NCI-H1436 treated with DMSO at 0.1 percent for 48 hours (cell line): ENCODE data around the gene SUSD4.
"Not testable (repeated sequence)": the region's sequence is repeated elsewhere in the genome, so short reads cannot be mapped to it uniquely, and the experiment has no call there.

Source experiments
- DNase-seq: peaks from one replicate; lab custom pipeline; 2025; lab: John Stamatoyannopoulos, UW

The SUSD4 gene

GRCh38 chr1:223363856-223364684, at the start of gene SUSD4:
Gene SUSD4, minus strand, starts transcription at chr1:223364176. Its CDS starts 751 bp downstream, at chr1:223363425.
- DNase-seq, result peak; percentile 57

- no peak for DNase-seq
Observed at GRCh38 chr1:223413216-223413615, 49.2 kb upstream of the SUSD4 start.

GRCh38 chr1:223411710-223412109, 47.7 kb upstream of the SUSD4 start:
- no peak for DNase-seq

GRCh38 chr1:223411309-223411708, 47.3 kb upstream of the SUSD4 start:
- no peak for DNase-seq

GRCh38 chr1:223410036-223410435, 46.1 kb upstream of the SUSD4 start:
- no peak for DNase-seq

- DNase-seq, result no peak
Observed at GRCh38 chr1:223405507-223405906, 41.5 kb upstream of the SUSD4 start.

- DNase-seq, result no peak
Observed at GRCh38 chr1:223403184-223403815, 39.3 kb upstream of the SUSD4 start.

GRCh38 chr1:223402790-223403142, 38.8 kb upstream of the SUSD4 start:
- no peak for DNase-seq

GRCh38 chr1:223401873-223402789, 38.2 kb upstream of the SUSD4 start:
- DNase-seq, result no peak

GRCh38 chr1:223399393-223399792, 35.4 kb upstream of the SUSD4 start:
- DNase-seq, result not testable (repeated sequence)

GRCh38 chr1:223394706-223395105, 30.7 kb upstream of the SUSD4 start:
- no peak for DNase-seq

GRCh38 chr1:223394242-223394641, 30.3 kb upstream of the SUSD4 start:
- DNase-seq, result no peak

- DNase-seq, result no peak
Observed at GRCh38 chr1:223393275-223394214, 29.6 kb upstream of the SUSD4 start, which contains the start of gene CCDC185. Gene CCDC185, plus strand, starts transcription at chr1:223393415. Its CDS starts 61 bp downstream, at chr1:223393476.

GRCh38 chr1:223390618-223391017, 26.6 kb upstream of the SUSD4 start:
- no peak for DNase-seq

GRCh38 chr1:223386013-223386412, 22.0 kb upstream of the SUSD4 start:
- DNase-seq, result no peak

- no peak for DNase-seq
Observed at GRCh38 chr1:223378754-223379153, 14.8 kb upstream of the SUSD4 start.

- DNase-seq, result no peak
Observed at GRCh38 chr1:223374064-223374610, 10.2 kb upstream of the SUSD4 start.

GRCh38 chr1:223364685-223365382, 858 bp upstream of the SUSD4 start:
- no peak for DNase-seq

- DNase-seq, result no peak
Observed at GRCh38 chr1:223363057-223363855, 720 bp downstream of the SUSD4 start.
